GM18517 (cell line): Measurements from ENCODE around the gene MPRIP.

Experiments used
- ATAC-seq: cut with Tn5 transposase; IDR thresholded peaks from one replicate; pipeline ENCODE4 v1.9.1; 2021; ENCODE audit warnings: mild to moderate bottlenecking, moderate library complexity; ENCODE audit not compliant: unreplicated experiment

Gene MPRIP

DNA sequence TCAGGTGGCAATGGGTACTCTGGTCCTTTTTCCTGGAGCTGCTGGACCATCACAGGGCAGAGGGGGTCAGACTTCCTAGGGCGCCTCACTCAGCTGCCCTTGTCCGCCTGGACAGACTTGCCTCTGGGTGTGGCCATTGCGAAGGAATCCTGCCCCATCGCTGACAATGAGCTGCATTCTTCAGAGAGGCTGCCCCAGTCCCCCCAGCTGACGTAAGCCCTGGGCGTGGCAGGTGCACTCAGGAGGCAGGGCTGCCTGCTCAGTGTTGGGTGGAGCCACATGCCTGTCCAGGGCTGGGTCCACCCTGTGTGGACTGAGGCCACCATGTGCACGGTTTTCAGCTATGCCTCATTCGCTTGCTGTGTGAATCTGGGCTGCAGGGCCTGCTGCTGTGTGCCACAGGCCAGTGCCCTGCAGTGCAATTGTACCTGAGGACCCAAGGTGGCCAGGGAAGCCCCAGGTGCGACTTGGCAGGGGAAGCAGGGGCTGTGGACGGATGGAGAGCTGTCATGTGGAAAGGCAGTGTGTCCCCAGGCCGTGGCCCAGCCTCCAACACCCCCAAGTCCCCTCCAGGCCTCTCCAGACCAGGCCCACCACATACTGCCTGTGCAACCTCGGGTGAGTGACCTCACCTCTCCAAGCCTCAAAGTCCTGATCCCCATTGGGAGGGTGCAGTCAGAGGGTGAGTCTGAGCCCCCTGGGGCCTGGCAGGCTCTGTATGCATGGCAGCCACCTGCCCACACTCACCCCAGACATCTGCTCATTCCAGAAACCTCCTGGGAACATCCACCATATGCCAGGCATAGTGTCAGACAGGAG lies 14.0 kb upstream of the MPRIP start:
- ATAC-seq, result no peak

GRCh38 chr17:17028878-17029535 lies 13.2 kb upstream of the MPRIP start:
- no peak for ATAC-seq

GRCh38 chr17:17029938-17030337 lies 12.3 kb upstream of the MPRIP start:
- no peak for ATAC-seq

DNA sequence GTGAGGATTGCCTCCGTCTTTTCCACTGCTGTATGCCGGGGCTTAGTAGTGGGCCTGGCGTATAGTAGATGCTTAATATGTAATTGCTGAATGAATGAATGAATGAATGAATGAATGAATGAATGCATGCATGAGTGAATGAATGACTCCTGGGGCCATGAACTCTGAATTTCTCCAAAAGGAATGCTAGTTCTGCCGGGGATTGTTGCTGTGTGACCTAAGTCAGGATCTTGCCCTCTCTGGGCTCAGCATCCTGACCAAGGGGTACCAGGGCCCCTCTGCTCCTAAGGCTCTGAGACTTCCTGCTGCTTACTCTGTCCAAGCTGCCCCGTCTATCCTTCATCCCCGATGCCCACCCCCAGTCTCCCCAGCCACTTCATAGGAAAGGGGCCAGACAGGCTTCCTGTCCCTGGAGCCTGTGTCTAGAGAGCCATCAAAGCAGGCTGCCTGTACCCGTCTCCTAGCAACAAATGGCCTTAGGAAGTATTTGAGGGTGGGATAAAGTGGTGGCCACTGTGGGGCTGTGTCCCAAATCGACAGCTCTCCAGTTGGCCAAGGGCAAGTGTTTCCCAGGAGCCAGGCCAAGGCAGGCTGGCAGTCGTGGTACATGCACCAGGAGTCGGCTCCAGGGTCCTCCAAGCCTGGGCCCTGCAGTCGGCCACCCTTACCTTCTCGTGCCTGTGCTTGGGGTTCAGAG lies 11.6 kb upstream of the MPRIP start:
- ATAC-seq, result no peak

DNA sequence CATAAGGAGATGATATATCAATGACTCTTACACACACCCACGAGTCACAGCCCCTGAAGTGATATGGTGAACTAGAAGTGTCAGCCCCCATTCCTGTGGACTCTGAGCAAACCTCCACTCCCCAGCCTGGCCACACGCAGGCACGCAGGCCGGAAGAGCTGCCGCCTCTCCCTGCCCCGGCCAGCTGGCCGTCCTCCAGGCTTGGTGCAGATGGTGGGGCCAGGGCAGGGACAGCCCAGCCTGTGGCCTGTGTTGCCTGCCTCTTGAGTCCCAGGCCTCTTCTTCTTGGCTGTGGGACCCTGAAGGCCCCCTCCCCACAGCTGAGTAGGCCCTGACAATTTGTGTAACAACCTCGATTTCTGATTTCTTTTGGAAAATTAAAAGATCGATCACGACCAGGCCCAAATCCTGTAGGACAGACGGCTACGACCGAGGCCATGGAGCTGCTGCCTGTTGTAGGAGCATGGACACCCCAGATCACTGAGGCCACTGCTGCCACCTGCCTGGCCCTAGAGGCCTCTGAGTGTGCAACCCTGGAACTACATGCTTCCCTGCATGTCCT lies 10.0 kb upstream of the MPRIP start:
- ATAC-seq, result no peak

- ATAC-seq, result no peak
Observed at GRCh38 chr17:17033466-17033865, 8.8 kb upstream of the MPRIP start.

DNA sequence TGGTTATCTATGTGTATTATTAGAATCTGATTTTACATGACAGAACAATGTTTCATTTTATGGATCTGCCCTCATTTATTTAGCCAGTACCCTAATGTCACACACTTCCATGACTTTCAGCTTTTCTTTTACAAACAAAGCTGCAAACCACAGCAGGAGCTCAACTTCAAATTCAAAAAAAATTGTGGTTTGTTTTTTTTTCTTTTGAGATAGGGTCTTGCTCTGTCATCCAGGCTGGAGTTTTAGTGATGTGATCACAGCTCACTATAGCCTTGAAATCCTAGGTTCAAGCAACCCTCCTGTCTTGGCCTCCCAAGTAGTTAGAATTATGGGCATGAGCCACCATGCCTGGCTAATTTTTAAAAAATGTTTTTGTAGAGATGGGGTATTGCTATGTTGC lies 8.2 kb upstream of the MPRIP start:
- no peak for ATAC-seq

GRCh38 chr17:17034496-17035075 lies 7.7 kb upstream of the MPRIP start:
- no peak for ATAC-seq

DNA sequence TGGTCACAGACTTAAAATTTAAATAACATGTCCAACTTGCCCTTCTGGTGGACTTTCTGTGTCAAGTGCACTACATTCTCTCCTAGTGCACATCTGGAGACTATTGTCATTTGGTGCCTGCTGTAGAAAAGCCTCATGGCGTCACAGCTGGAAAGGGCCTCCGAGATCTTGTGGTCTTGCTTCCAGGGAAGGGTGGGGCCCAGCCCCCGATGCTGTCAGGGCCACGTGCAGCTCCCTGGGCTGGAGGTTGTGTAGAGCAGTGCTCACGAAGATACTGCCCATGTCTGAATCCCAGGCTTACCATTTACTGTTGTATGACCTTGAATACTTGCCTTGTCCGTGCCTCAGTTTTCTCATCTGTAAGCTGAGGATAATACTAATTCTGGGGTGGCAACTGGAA lies 6.8 kb upstream of the MPRIP start:
- ATAC-seq, result no peak

DNA sequence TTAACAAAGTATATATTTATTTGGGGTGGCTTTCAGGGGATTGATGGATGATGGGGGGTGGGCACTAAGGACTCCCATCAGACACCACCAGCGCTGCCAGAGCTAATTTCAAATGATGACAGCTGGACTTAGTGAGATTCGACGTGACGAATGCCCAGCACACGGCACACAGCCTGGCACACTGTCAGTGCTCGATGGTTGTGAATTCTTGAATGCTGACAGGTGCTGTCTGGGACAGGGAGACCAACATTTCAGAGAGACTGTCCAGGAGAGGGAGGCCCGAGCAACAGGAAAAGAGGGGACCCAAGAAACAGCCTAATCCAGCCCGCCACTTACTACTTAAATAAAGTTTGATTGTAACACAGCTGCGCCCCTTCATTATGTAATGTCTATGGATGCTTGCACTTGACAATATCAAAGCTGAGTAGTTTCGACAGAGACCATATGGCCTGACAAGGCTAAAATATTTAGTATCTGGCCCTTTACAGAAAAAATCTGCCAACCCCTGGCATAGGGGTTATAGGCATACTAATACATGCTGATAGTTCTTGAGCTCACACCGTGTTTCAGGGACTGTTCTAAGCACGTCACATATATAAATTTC lies 6.2 kb upstream of the MPRIP start:
- no peak for ATAC-seq

DNA sequence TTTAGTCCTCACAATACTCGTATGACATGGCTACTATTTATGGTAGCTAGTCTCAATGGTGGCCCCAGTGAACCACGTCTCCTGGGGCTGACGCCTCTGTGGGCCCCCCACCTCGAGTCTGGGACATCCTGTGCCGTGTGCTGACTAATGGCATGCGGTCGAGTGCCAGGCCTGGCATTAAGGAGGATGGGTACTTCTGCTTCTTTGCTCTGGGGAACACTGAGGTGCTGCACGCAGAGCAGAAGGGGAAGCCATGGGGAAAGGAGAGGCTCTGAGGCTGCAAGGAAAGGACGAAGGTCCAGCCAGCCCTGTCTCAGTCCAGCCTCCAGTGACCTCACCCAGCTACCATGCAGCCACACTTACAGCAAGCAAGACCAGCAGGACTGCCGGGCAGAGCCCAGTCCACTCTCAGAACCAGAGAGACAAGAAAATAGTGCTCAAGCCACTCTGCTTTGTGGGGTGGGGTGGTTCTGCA lies 5.7 kb upstream of the MPRIP start:
- no peak for ATAC-seq

GRCh38 chr17:17039911-17040310 lies 2.3 kb upstream of the MPRIP start:
- ATAC-seq, result no peak

- ATAC-seq, result no peak
Observed at GRCh38 chr17:17041018-17041521, 1.2 kb upstream of the MPRIP start.

- peak; percentile 91 for ATAC-seq
Observed at GRCh38 chr17:17041571-17042383, 480 bp upstream of the MPRIP start.

- ATAC-seq, result no peak
Observed at GRCh38 chr17:17042851-17043460, 699 bp downstream of the MPRIP start.

DNA sequence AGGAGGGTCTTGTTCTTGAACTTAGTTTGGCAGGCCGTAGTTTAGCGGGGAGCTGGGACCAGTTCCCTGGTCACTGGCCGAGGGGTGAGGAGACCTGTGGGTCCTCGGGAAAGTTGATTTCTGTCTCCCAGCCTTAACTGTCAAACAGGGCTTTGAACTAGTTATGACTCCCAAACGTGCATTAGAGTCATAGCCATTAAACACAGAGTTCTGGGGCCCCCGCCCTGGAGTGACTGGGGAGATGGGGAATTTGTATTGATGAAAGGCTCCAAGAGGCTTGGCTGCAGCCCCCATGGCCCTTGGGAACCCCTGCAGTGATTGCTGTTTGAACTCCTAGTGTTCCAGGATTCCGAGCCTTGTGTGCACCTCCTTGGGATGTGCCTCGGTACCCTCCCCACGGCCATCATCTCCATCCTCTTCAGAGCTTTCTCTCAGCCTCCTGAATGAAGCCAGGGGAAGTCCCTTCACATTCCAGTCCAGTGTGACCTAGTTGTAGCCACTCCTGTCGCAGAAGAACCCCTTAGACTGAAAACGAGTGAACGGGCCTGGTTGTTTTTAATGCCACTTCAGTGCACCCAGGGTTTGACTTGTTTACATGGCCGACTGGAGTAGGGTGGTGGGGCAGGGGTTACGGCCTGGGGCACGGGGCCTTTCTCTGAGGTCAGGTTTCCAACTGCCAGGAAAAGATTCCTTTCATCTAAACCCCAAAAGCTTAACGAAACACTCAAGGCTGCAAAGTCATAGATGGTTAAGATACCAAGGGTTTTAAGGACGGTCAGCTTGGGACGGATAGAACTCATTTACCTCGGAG lies 1.4 kb downstream of the MPRIP start:
- no peak for ATAC-seq

DNA sequence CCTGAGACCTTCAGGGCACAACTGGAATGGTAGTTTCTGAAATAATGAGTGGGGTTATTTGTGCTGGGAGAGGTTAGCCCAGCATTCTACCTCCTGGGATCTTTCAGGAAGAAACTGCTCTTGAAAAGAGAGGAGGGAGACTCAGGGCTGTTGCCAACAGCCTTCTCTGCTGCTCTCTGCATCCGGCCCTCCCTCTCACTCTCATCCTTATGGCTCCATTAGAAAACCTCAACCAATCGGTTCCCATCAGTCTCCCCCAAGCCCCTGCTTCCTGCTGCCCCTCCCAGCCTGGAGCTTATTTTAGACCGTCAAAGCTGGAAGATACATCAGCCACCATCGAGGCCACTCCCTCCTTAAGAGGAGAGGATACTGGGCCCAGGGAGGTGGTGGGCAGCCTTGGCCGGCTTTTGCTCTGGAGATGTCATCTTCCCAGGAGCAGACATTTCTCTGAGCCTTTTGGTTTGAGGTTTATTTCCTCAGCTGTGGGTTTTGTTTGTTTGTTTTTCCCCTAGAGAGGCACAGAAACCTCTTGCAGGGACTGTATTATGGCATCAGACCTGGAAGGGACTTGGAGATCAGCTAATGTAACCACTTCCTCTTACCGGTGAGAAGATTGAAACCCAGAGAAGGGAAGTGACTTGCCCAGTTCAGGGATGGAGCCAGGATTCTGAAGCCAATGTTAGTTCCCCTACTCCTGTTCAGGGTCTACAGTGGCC lies 2.7 kb downstream of the MPRIP start:
- peak; percentile 34 for ATAC-seq

- ATAC-seq, result no peak
Observed at GRCh38 chr17:17048106-17048505, 5.8 kb downstream of the MPRIP start.
